Naive thymus-derived CD4-positive, alpha-beta T cell (primary cell): ENCODE measurements around the gene MAN1A2. TPM values are rescaled to one million over a fixed set of nuclear protein-coding genes. Genes with fewer than 3 reads are reported as not detected.

Source experiments
- ATAC-seq: fragments of 150-1000 bp; cut with Tn5 transposase; 2 replicates; pipeline ENCODE4 v1.10.0; 2021; ENCODE audit warnings: mild to moderate bottlenecking, moderate library complexity
- CTCF ChIA-PET: fragments of 350-600 bp; sonication (Branson Sonifier 250); formaldehyde crosslinking; loops from one replicate; lab custom pipeline; 2021; ENCODE audit warnings: antibody characterized with exemption; lab: Charles Lee
- POLR2A ChIA-PET: fragments of 350-600 bp; sonication (Branson Sonifier 250); formaldehyde crosslinking; loops from one replicate; lab custom pipeline; 2021; ENCODE audit warnings: antibody characterized with exemption, inconsistent platforms; lab: Charles Lee
- DNase-seq, 9 donors: peaks; one replicate each; pipeline versions ENCODE4 v3.0.0 to v3.0.0-alpha.2; 2020 to 2022; ENCODE audit warnings: mixed read lengths in 1 of 9
- H3K27ac ChIP-seq: one replicate; pipeline ENCODE4 v1.7.0; 2013; ENCODE audit warnings: mild to moderate bottlenecking, low read depth, low read length, moderate library complexity
- H3K27me3 ChIP-seq, 2 donors: one replicate each; pipeline ENCODE4 v1.7.0; 2013; ENCODE audit warnings: low read length in 2 of 2, mild to moderate bottlenecking in 2 of 2, moderate library complexity in 2 of 2; ENCODE audit not compliant: control insufficient read depth in 2 of 2, insufficient read depth in 2 of 2
- H3K36me3 ChIP-seq, 3 experiments: 1 replicate in 2 of 3; 2 replicates in 1 of 3; pipeline ENCODE4 v1.7.0; 2013; ENCODE audit warnings: low read length in 3 of 3, mild to moderate bottlenecking in 3 of 3, moderate library complexity in 1 of 3; ENCODE audit not compliant: insufficient read depth in 3 of 3, control insufficient read depth in 2 of 3
- H3K4me1 ChIP-seq, 2 donors: one replicate each; pipeline ENCODE4 v1.7.0; 2013; ENCODE audit warnings: low read length in 2 of 2, mild to moderate bottlenecking in 2 of 2, moderate library complexity in 1 of 2; ENCODE audit not compliant: control insufficient read depth in 2 of 2, insufficient read depth in 2 of 2
- H3K4me3 ChIP-seq: 2 replicates; pipeline ENCODE4 v1.7.0; 2013; ENCODE audit warnings: mild to moderate bottlenecking, low read length
- H3K9me3 ChIP-seq, 3 experiments: 1 replicate in 2 of 3; 2 replicates in 1 of 3; pipeline ENCODE4 v1.7.0; 2013; ENCODE audit warnings: low read length in 3 of 3; ENCODE audit not compliant: control insufficient read depth in 2 of 3
- H3K27ac Mint-ChIP-seq, 9 donors: one replicate each; pipeline ENCODE4 v1.8.0; 2020 to 2022; ENCODE audit warnings: mixed read lengths in 9 of 9, mild to moderate bottlenecking in 8 of 9, moderate library complexity in 5 of 9, inconsistent platforms in 2 of 9
- H3K27me3 Mint-ChIP-seq, 5 donors: one replicate each; pipeline ENCODE4 v1.8.0; 2021 to 2022; ENCODE audit warnings: mixed read lengths in 5 of 5, mild to moderate bottlenecking in 1 of 5
- H3K36me3 Mint-ChIP-seq, 5 donors: one replicate each; pipeline ENCODE4 v1.8.0; 2020 to 2022; ENCODE audit warnings: mixed read lengths in 5 of 5, mild to moderate bottlenecking in 3 of 5, inconsistent platforms in 1 of 5
- H3K4me1 Mint-ChIP-seq, 7 donors: one replicate each; pipeline ENCODE4 v1.8.0; 2020 to 2022; ENCODE audit warnings: mixed read lengths in 7 of 7, mild to moderate bottlenecking in 3 of 7, inconsistent platforms in 1 of 7
- H3K4me3 Mint-ChIP-seq, 10 donors: one replicate each; pipeline ENCODE4 v1.8.0; 2020 to 2022; ENCODE audit warnings: mild to moderate bottlenecking in 10 of 10, mixed read lengths in 10 of 10, moderate library complexity in 6 of 10, inconsistent platforms in 2 of 10
- H3K9me3 Mint-ChIP-seq, 11 donors: one replicate each; pipeline ENCODE4 v1.8.0; 2020 to 2022; ENCODE audit warnings: mixed read lengths in 11 of 11, mild to moderate bottlenecking in 4 of 11, inconsistent platforms in 1 of 11, moderate library complexity in 1 of 11
- intact Hi-C, 2 donors: fragments of 100-400 bp; cut with micrococcal nuclease; formaldehyde crosslinking; loops; one replicate each; pipeline ENCODE4 v1.15.1; 2023
- polyA plus RNA-seq, 2 donors: library from polyadenylated mRNA; unstranded; fragments of 300-500 nt; fragmentation: Illumina TruSeq; gene quantifications; one replicate each; pipeline ENCODE4 v1.2.3, GENCODE V29; 2021
- total RNA-seq, 6 experiments: library from RNA in 5 of 6; stranded (reverse) in 5 of 6; gene quantifications; 1 replicate in 5 of 6; 2 replicates in 1 of 6; pipeline ENCODE4 v1.2.3 and lab custom pipeline; 2021 to 2026

The MAN1A2 gene
- total RNA-seq (10 to 100 TPM; 40.4 to 63.4 (median 47.1) TPM), polyA plus RNA-seq (10 to 100 TPM; 10.5 to 20.9 TPM), total RNA-seq (lab: John Stamatoyannopoulos, UW) (145 reads per million, percentile 90 among the genes with 10 or more reads in this experiment)

- DNase-seq (peak in 7 of 9 donors; percentile 59 to 79 (median 75)), ATAC-seq (peak; percentile 78)
- Mint-ChIP-seq H3K9me3 (peaks cover 0 to 4% (median 0%) of the 10 kb centered on the region in 11 donors), H3K4me1 (peaks cover 46 to 82% (median 73%) of the 10 kb centered on the region in 7 donors), H3K36me3 (peaks cover 0 to 6% (median 0%) of the 10 kb centered on the region in 5 donors), H3K27me3 (no peaks in the 10 kb centered on the region), H3K4me3 (peak within 1 kb of the TSS; percentile 92 to 98 (median 95)), H3K27ac (peak within 1 kb of the TSS; percentile 92 to 99 (median 97))
- Histone ChIP-seq H3K4me1 (peaks cover 23 to 44% of the 10 kb centered on the region in 2 donors), H3K36me3 (peaks cover 0 to 6% (median 0%) of the 10 kb centered on the region in 3 experiments), H3K27me3 (no peaks in the 10 kb centered on the region), H3K27ac (peak within 1 kb of the TSS; percentile 91), H3K4me3 (peak within 1 kb of the TSS; percentile 83), H3K9me3 (no peaks in the 10 kb centered on the region)
- ChIA-PET POLR2A (interaction anchor here (0.7 to 1.6 kb wide), 7 partner anchors 9 to 308 kb away, joined by 3 to 9 read pairs (median 5); partner anchors contain the start of gene TTF2), CTCF (no interaction called here)
- intact Hi-C loops: loop anchor here (1.0 to 10.0 kb wide), 17 partner anchors 8 to 1773 kb away; partner anchors contain the start of genes GDAP2 (in 2 of the 2), TTF2 (in 2 of the 2), WDR3 (in 2 of the 2) and ATP1A1 (in 1 of the 2)
Measured at GRCh38 chr1:117367046-117368025, at the start of gene MAN1A2. Gene MAN1A2, plus strand, starts transcription at chr1:117367449. Its CDS starts 735 bp downstream, at chr1:117368184.

- Mint-ChIP-seq H3K4me1 (no peaks in the 10 kb centered on the region), H3K36me3 (no peaks in the 10 kb centered on the region), H3K4me3 (no peak overlapping the region), H3K27ac (no peak overlapping the region), H3K9me3 (peaks cover 0 to 4% (median 0%) of the 10 kb centered on the region in 11 donors), H3K27me3 (peaks cover 10 to 19% (median 16%) of the 10 kb centered on the region in 5 donors)
- intact Hi-C loops: loop anchor here in 1 of 2 donors (10.0 kb wide), 1 partner anchor 177 kb away; no protein-coding TSS in a partner anchor
- CTCF ChIA-PET: no interaction called here
- Histone ChIP-seq H3K4me1 (no peaks in the 10 kb centered on the region), H3K27me3 (no peaks in the 10 kb centered on the region), H3K36me3 (no peaks in the 10 kb centered on the region), H3K4me3 (no peak overlapping the region), H3K9me3 (no peaks in the 10 kb centered on the region), H3K27ac (no peak overlapping the region)
- ATAC-seq (no peak), DNase-seq (no peak)
- POLR2A ChIA-PET: no interaction called here
Measured at GRCh38 chr1:117318011-117318410, 49.2 kb upstream of the MAN1A2 start.

- H3K4me3 ChIP-seq: no peak overlapping the region
- ChIA-PET CTCF (no interaction called here), POLR2A (no interaction called here)
- Mint-ChIP-seq H3K27me3 (peaks cover 12 to 23% (median 18%) of the 10 kb centered on the region in 5 donors), H3K36me3 (no peaks in the 10 kb centered on the region), H3K9me3 (peaks cover 0 to 4% (median 0%) of the 10 kb centered on the region in 11 donors), H3K27ac (no peak overlapping the region), H3K4me1 (no peaks in the 10 kb centered on the region), H3K4me3 (no peak overlapping the region)
- ATAC-seq: no peak
- H3K36me3 ChIP-seq: no peaks in the 10 kb centered on the region
- no peaks in the 10 kb centered on the region for H3K9me3 ChIP-seq
- DNase-seq: no peak
- H3K27me3 ChIP-seq: no peaks in the 10 kb centered on the region
- H3K27ac ChIP-seq: no peak overlapping the region
- H3K4me1 ChIP-seq: no peaks in the 10 kb centered on the region
- intact Hi-C loops: loop anchor here in 1 of 2 donors (10.0 kb wide), 1 partner anchor 176 kb away; no protein-coding TSS in a partner anchor
Measured at GRCh38 chr1:117318426-117318825, 48.8 kb upstream of the MAN1A2 start.

GRCh38 chr1:117320515-117320914 is 46.7 kb upstream of the MAN1A2 start:
- ChIA-PET POLR2A (no interaction called here), CTCF (no interaction called here)
- no peak overlapping the region for H3K27ac ChIP-seq
- Mint-ChIP-seq H3K9me3 (peaks cover 0 to 4% (median 0%) of the 10 kb centered on the region in 11 donors), H3K27ac (no peak overlapping the region), H3K4me3 (no peak overlapping the region), H3K4me1 (peaks cover 0 to 1% (median 0%) of the 10 kb centered on the region in 7 donors), H3K36me3 (no peaks in the 10 kb centered on the region), H3K27me3 (peaks cover 12 to 43% (median 22%) of the 10 kb centered on the region in 5 donors)
- no peaks in the 10 kb centered on the region for H3K36me3 ChIP-seq
- H3K9me3 ChIP-seq: no peaks in the 10 kb centered on the region
- no peaks in the 10 kb centered on the region for H3K4me1 ChIP-seq
- ATAC-seq: no peak
- no peak for DNase-seq
- no peaks in the 10 kb centered on the region for H3K27me3 ChIP-seq
- no peak overlapping the region for H3K4me3 ChIP-seq
- intact Hi-C loops: no loop called here

GRCh38 chr1:117321680-117322609 is 45.3 kb upstream of the MAN1A2 start:
- Mint-ChIP-seq H3K4me3 (no peak overlapping the region), H3K36me3 (no peaks in the 10 kb centered on the region), H3K27me3 (peaks cover 12 to 46% (median 24%) of the 10 kb centered on the region in 5 donors), H3K9me3 (peaks cover 0 to 4% (median 0%) of the 10 kb centered on the region in 11 donors), H3K4me1 (peaks cover 0 to 1% (median 0%) of the 10 kb centered on the region in 7 donors), H3K27ac (no peak overlapping the region)
- no peak for DNase-seq
- intact Hi-C loops: no loop called here
- POLR2A ChIA-PET: no interaction called here
- H3K27me3 ChIP-seq: no peaks in the 10 kb centered on the region
- no peak overlapping the region for H3K27ac ChIP-seq
- CTCF ChIA-PET: interaction anchor here (0.6 kb wide), 1 partner anchor 335 kb away, joined by 3 read pairs; no protein-coding TSS in a partner anchor
- no peaks in the 10 kb centered on the region for H3K36me3 ChIP-seq
- H3K4me1 ChIP-seq: no peaks in the 10 kb centered on the region
- H3K9me3 ChIP-seq: no peaks in the 10 kb centered on the region
- no peak overlapping the region for H3K4me3 ChIP-seq
- ATAC-seq: no peak

- peaks cover 0 to 1% (median 0%) of the 10 kb centered on the region in 7 donors for H3K4me1 Mint-ChIP-seq
- Histone ChIP-seq H3K9me3 (no peaks in the 10 kb centered on the region), H3K27ac (no peak overlapping the region), H3K4me1 (no peaks in the 10 kb centered on the region), H3K36me3 (no peaks in the 10 kb centered on the region), H3K4me3 (no peak overlapping the region), H3K27me3 (no peaks in the 10 kb centered on the region)
- no peak overlapping the region for H3K27ac Mint-ChIP-seq
- intact Hi-C loops: no loop called here
- H3K36me3 Mint-ChIP-seq: no peaks in the 10 kb centered on the region
- ATAC-seq (no peak), DNase-seq (no peak)
- POLR2A ChIA-PET: no interaction called here
- peaks cover 12 to 40% (median 24%) of the 10 kb centered on the region in 5 donors for H3K27me3 Mint-ChIP-seq
- peaks cover 0 to 3% (median 0%) of the 10 kb centered on the region in 11 donors for H3K9me3 Mint-ChIP-seq
- CTCF ChIA-PET: no interaction called here
- H3K4me3 Mint-ChIP-seq: no peak overlapping the region
Measured at GRCh38 chr1:117324357-117324756, 42.9 kb upstream of the MAN1A2 start.
